SHP77 (cell line): ENCODE data around the gene SIGLEC7.
"Not testable (repeated sequence)": the region's sequence is repeated elsewhere in the genome, so short reads cannot be mapped to it uniquely, and the experiment has no call there.

Experiments used
- DNase-seq, 2 experiments: peaks; one replicate each; lab custom pipeline; 2025; lab: John Stamatoyannopoulos, UW

Gene SIGLEC7

DNA sequence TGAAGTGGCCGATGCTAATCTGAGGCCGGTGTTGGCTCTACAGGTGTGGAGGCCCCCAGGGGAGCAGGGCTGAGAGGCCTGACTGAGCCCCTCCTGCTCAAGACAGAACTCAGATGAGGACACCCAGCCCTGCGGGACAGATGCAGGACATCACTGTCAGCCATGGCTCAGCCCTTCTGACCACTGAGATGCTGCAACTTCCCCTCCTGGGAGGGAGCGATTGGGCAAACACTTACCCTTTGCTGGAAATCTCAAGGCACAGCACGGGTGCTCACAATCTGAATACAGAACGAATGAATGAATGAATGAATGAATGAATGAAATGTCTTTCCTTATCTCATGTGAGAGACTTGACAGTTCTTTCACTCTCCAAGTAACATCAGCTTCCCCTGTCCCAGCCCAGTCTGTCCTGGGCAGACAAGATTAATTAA, 3.5 kb upstream of the SIGLEC7 start:
- no peak for DNase-seq

DNA sequence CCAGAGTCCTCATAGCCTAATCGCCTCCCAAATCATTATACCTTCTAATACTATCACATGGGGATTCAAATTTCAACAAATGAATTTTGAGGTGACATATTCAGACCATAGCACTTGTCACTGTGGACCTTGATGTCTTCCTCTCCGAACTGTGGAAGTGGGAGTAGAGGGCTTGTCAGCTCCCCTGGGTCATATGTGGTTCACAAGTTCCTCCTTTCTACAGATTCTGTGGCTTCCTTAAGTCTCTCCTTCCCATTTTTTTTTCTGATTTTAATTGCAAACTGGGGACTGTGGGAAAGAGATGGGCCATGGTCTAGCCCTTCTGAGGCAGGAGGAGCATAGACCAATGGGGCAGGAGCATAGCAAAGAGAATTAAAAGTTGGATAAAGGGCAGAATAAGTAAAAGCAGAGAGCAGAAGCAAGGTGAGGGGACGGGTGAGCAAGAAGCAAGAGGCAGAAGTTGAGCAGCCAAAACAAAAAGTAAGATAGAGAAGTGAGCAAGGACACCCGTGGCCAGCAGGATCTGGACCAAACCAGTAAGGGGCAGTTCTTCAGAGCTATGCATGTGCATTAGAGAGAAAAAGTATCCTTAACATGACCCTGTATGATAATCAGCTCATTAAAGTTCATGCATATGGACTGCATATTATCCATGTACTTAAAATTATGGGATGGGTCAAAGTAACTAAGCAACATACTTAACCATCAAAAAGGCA, 2.6 kb upstream of the SIGLEC7 start:
- DNase-seq, result no peak

DNA sequence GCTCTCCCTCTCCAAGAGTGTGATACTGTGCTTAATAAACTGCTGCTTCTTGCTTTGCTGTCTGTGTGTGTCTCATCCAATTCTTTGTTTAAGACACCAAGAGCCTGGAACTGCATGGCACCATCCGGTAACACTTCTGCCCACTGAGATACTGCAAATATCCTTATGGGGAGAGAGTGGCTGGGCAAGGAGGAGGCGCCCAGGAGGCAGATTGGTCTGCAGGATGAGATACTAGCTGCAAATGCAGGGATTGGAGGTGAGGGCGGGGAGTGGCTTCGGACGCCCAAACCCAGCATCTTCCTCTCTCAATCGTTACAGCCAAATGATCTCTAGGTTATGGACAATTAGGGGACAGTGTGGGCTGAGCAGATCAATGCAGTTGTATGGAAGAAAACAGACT, 1.7 kb upstream of the SIGLEC7 start:
- DNase-seq, result no peak

DNA sequence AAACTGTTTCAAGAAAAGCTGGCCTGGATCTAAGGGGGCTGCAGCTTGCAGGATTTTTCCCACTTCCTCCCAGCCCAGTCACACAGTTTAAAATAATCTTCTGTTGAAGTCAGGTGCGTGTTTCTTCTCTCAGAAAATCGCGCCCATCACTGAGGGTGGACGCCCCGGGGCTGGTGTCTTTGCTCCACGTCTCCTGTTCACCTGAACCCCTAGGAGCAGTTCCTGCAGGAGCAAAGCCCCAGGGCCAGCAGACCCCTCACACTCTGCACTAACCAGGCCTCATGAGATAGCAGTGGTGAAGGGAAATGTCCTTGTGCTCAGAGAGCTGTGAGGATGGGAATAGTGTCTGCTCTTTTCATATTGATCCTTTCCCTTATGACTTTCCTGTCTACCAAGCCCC, 920 bp upstream of the SIGLEC7 start:
- no peak for DNase-seq

DNA sequence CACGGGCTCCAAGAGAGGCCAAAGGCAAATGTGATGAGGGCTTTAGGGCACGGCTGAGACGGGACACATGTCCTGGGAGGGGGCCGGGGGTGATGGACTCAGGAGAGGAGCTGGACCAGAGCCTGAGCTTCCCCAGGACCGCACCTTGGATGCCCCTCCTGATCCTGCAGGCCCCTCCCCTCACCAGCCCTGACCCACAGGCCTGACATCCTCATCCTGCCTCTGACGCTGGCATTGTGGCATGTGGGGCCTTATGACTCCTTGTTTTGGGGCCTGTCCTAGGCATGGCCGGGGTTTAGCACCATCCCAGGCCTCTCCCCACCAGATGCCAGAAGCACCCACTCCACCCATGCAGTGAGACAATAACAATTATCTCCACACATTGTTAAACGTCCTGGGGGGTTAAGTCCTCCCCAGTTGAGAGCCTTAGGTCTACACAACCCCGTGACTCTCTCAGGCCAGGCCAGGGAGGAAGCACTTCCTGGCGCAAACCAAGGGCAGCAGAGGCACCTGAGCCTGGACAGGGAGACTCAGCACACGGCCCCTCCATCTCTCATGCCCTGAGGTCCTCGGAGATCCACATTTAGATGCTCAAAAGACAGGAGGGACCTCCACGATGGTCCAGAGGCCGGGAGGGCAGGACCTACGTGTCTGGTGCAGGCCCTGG, 841 bp downstream of the SIGLEC7 start:
- DNase-seq, result not testable (repeated sequence)

DNA sequence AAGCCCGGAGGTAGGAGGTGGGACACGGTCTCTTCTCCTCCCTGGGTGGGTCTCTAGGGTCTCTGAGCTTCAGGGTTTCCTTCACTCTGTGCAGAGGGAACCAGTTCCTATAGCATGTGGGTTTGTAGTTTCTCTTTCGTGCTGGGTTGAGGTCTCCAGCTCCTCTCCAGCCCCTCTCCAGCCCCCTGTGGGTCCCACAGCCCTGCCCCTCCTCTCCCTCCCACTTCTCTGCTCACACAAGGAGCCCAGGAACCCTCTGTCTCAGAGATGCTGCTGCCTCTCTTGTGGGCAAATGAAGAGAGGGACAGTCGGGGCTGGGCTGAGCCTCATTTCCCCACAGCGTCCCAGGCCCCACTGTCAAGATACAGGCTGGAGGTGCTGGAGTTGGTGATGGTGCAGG, 1.4 kb downstream of the SIGLEC7 start:
- DNase-seq, result no peak

DNA sequence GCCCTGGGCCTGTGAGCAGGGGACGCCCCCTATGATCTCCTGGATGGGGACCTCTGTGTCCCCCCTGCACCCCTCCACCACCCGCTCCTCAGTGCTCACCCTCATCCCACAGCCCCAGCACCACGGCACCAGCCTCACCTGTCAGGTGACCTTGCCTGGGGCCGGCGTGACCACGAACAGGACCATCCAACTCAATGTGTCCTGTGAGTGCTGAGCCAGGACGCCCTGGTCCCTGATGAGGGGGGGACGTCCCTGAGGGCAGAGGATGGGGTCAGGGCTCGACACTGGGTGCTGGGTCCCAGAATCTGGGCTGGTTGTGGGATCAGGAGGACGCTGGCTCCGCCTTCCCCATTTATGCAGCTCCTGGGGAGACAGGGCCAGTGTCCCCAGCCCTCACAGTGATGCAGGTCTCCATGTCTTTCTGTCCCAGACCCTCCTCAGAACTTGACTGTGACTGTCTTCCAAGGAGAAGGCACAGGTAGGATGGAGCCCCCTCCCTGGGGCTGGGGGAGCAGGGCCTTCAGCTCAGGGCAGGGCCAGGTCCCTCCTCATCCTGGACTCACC, 2.5 kb downstream of the SIGLEC7 start:
- DNase-seq, result no peak

DNA sequence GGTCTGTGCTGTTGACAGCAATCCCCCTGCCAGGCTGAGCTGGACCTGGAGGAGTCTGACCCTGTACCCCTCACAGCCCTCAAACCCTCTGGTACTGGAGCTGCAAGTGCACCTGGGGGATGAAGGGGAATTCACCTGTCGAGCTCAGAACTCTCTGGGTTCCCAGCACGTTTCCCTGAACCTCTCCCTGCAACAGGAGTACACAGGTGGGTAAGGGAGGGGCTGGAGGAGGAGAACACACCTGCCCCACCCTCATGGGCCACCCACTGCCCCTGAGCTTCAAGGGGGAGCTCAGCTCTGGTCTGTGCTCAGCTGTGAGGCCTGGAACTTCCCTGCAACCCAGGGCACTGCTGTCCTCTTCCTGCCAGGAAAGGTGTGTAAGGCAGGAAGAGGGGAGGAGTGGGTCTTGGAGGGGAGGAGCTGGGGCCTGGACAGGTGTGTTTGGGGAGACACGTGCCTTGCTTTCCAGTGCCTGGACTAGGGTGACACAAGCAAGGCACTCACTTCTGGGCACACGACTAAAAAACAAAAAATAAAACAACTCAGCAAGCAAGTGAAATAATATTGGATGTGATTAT, 3.9 kb downstream of the SIGLEC7 start:
- no peak for DNase-seq

DNA sequence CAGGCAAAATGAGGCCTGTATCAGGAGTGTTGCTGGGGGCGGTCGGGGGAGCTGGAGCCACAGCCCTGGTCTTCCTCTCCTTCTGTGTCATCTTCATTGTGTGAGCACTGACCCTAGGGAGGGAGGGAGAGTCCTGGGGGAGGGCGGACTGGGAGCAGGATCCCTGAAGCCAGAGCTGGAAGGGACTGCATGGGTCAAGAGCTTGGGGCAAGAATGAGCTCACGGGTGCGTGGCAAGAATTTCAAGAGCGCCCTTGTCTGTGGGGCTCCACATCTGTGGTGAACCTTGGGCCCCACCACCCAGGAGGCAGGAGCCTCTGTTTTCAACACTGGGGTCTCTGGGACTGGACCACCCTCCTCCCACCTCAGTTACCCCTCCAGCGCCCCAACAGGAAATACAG, 4.7 kb downstream of the SIGLEC7 start:
- no peak for DNase-seq

DNA sequence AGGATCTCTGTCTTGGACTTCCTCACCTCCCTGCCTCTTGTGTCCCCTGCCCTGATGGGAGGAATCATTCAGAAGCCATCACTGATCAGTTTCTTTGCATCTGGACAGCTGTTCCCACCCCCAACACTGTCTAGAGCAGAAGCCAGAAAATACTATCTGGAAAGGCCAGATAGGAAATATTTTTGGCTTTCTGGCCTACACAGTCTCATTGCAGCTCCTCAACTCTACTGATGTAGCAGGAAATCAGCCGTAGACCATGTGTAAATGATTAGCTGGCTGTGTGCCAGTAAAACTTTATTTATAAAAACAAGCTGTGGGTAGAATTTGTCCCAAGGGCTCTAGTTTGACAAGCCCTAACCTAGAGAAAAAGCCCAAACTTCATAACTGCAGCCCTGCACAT, 5.6 kb downstream of the SIGLEC7 start:
- no peak for DNase-seq

DNA sequence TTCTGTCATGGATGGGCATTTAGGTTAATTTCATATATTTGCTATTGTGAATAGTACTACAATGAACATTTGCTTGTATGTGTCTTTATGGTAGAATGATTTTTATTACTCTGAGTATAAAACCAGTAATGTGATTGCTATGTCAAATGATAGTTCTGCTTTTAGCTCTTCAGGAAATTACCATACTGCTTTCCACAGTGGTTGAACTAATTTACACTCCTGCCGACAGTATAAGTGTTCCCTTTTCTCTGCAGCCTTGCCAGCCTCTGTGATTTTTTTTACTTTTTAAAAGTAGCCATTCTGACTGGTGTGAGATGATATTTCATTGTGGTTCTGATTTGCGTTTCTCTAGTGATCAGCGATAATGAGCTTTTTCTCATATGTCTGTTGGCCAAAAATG, 6.5 kb downstream of the SIGLEC7 start:
- no peak for DNase-seq

DNA sequence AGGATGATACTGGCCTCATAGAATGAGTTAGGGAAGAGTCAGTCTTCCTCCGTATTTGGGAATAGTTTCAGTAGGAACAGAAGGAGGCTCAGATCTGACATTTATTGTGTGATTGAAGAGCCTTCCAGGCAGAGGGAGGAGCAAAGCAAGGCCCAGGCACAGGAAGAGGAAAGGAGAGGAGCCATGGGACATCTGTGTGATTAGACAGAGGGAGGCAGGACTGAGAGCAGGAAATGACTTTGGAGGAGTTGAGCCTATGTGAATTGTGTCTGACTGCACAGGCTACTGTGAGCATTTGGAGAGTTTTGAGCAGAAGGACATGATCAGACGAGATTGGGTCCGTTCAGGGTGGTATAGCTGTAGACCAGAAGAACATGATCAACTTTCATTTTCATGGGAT, 8.5 kb downstream of the SIGLEC7 start:
- no peak for DNase-seq

DNA sequence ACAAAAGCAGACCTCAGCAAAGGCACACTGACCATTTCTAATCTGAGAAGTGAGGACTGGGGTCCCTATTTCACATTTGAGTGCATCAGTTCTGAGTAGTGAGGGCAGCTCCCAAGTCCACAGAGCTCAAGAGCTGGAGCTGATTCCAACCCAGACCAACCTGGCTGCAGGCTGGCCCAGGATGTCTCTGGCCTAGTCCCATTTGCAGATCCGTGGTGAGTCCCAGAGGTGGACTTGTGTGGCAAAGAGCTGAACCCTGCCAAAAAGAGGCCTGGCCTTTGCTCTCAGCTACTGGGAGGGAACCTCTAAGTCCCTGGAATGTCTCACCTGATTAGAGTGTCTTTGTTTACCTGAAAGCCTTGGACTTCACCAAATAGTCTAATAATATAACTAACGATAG, 14.6 kb downstream of the SIGLEC7 start:
- no peak for DNase-seq

DNA sequence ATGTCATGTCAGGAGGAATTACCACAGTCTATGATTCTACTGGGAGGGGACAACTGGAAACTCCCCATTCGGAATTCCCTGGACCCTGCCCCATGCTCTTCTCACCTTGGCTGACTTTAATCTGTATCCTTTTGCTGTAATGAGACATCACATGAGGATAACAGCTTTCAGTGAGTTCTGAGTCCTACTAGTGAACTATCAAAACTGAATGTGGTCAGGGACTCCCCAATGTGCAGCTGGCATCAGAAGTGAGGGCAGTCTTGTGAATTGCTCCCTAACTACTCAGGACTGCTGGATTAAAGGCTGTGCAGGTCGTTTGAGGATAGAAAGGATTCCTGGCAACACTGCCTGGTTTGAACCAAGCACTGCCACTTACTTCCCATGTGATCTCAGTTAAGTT, 15.2 kb downstream of the SIGLEC7 start:
- no peak for DNase-seq

DNA sequence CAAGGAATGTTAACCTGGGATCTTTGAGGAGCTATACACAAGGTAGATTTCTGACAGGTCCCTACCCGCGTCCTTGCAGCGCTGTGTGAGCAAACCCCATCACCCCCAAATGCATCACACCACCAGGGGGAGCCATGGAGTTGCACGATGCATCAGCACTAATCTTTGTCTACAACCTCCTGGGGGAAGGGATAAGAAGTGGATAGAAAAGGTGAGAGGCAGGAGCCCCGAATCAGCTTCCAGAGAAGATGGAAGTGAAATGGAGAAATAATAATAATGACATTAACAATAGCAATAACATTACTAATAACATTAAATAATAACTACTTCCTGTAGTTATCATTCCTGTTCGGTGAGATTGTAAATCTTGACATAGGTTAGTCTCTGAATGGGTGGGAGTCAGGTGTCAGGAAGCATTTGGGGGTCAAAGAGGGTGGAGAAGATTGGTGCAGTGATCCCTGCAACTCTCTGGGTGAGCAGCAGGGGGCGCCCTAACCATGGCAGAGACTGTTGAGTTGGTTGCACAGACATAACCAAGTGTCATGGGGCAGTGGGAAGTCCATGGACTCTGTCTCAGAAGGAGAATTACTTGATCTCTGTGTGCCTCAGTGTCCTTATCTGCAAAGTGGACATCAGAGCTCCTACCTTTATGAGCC, 16.5 kb downstream of the SIGLEC7 start:
- DNase-seq, result peak; percentile 4 to 36

DNA sequence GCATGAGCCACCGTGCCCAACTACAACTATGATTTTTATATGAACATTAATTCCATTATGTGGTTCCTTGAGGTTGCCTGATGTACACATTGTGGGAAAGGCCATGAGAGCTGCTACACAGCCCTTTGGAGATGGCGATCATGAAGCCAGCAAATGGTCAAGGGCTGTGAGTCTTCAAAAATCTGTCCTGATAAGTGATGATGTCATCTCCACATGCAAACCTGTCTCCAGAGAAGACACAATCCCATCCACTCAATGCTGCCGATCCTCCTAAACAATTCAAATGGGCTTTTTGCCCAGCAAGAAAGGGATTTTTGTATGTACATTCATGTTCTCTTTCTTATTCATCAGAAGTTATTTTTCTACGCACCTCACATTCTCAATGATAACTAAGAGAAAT, 17.6 kb downstream of the SIGLEC7 start:
- DNase-seq, result no peak

DNA sequence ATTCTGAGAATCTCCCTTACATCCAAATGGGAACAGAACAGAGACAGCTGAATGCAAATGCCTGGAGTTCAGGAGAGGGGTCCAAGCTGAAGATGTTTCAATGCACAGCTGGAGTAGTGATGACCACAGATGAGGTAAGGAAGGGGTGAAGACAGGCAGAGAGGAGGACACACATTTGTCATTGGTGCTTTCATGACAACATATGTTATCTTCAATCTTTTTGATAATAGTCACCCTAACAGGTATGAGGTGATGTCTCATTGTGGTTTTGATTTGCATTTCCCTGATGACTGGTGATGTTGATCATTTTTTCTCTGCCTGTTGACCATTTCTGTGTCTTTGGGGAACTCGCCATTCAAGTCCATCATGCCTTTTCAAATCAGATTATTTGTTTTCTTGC, 19.2 kb downstream of the SIGLEC7 start:
- DNase-seq, result no peak

DNA sequence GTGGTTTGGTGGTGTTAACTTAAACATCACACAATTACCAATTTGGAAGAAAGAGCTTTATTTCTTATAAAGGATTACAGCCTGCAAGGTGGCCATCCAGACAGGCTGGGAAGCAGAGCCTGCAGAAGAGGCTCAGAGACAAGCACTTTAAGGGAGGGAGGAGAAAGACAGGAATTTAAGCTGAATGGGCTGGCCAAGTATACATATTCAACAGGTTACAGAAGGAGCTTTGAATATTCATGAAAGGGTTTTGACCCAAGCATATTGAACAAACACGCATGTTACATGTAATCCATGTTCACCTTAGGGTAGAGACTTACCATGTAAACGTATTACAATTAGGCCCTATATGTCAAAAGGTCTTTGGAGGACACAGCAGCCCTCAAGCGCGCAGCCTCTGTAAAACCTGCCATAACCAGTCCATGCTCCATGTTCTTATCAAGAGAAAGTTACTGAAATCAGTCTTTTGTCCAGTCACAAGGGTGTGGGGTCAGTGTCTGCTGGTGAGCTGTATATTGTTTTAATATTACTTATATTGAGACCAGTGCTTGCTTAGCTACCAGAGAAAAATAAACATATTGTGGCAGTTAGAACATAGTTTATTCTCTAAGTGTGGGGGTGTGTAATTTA, 19.9 kb downstream of the SIGLEC7 start:
- no peak for DNase-seq

DNA sequence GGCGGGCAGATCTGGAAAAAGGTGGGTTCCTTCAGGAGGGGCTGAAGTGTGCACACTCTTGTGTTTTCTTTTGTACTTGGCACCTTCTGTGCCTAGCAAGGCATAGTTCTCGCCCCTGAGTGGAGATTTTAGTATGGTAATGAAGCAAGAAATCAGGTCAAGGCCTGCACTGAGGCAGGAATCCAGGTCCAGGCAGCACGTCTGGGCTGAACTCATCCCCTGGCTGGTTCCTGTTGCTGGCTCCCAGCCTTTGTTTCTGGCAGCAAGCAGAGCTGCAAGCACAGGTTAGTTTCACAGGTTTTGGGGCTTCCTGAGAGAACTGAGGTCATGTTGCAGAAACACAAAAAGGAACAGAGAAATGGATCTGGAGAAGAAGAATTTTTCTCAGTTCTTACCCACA, 21.2 kb downstream of the SIGLEC7 start:
- DNase-seq, result no peak

DNA sequence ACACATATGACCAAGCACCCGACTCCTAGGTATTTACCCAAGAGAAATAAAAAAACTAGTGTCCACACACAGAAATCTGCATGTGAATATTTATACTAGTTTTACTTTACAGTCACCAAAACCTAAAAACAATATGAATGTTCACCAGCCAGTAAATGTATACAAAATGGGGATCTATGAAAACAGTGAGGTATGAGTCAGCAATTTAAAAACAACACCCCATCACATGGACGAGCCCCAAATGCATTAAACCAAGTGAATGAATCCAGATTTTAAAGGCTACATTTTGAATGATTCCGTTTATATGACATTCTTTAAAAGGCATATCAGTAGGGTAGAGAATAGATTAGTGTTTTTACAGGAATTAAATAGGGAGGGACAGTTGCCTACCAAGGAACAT, 22.1 kb downstream of the SIGLEC7 start:
- DNase-seq, result no peak

DNA sequence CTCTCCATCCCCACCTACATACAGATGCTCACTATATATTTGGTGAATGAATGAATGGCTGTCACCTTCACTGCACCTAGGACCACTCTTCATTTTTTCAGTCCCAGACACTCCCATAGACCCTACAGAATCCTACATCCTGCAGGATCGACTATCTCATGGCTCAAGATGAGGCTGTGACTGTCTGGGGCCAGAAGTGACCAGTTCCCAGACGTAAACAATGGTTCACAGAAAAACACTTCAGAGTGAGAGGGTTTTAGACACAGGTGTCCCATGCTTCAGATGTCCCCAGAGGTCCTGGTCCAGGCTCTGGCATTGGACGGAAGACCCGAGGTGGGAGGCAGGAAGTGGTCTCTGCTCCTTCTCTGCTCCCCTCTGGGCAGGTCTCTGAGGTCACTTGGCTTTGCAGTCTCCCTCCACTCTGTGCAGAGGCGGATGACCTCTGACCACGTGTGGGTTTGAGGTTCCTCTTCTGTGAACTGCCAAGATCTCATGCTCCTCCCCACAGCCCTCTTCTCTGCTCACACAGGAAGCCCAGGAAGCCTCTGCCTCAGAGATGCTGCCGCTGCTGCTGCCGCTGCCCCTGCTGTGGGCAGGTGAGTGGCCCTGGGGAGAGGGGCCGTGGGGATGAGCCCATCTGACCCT, 24.9 kb downstream of the SIGLEC7 start:
- no peak for DNase-seq
